Osteoblast (primary cell): ENCODE measurements around the gene RIBC2. TPM values are rescaled to one million over a fixed set of nuclear protein-coding genes. Genes with fewer than 3 reads are reported as not detected.

Experiments used
- DNase-seq: peaks from one replicate; pipeline ENCODE4 v3.0.0; 2011; ENCODE audit warnings: low spot score, mixed read lengths; ENCODE audit not compliant: insufficient read length; ENCODE audit errors: missing footprints
- H2AFZ ChIP-seq: 2 replicates; pipeline ENCODE4 v1.6.0; 2011; ENCODE audit warnings: mild to moderate bottlenecking, low read length
- H3K27ac ChIP-seq: 2 replicates; pipeline ENCODE4 v1.5.1; 2011; ENCODE audit warnings: mild to moderate bottlenecking, low read depth, low read length, moderate library complexity
- H3K27me3 ChIP-seq: 2 replicates; pipeline ENCODE4 v1.6.0; 2012; ENCODE audit warnings: mild to moderate bottlenecking, control low read depth, inconsistent platforms, low read length, moderate library complexity; ENCODE audit not compliant: insufficient read depth
- H3K36me3 ChIP-seq: 2 replicates; pipeline ENCODE4 v1.5.1; 2011; ENCODE audit warnings: mild to moderate bottlenecking, low read length, control low read depth, moderate library complexity; ENCODE audit not compliant: insufficient read depth
- H3K4me1 ChIP-seq: 2 replicates; pipeline ENCODE4 v1.5.1; 2011; ENCODE audit warnings: mild to moderate bottlenecking, low read length, control low read depth, moderate library complexity; ENCODE audit not compliant: insufficient read depth
- H3K4me2 ChIP-seq: 2 replicates; pipeline ENCODE4 v1.6.0; 2011; ENCODE audit warnings: mild to moderate bottlenecking, low read length; ENCODE audit not compliant: insufficient read depth
- H3K4me3 ChIP-seq: fragments of 200-600 bp; sonication (generic); 3 replicates; pipeline ENCODE4 v1.5.1; 2012; ENCODE audit warnings: mild to moderate bottlenecking, low read length, inconsistent platforms; ENCODE audit not compliant: insufficient read depth
- H3K79me2 ChIP-seq: 2 replicates; pipeline ENCODE4 v1.6.0; 2012; ENCODE audit warnings: mild to moderate bottlenecking, low read length, control low read depth, inconsistent platforms; ENCODE audit not compliant: insufficient read depth
- H3K9me3 ChIP-seq: 2 replicates; pipeline ENCODE4 v1.5.1; 2011; ENCODE audit warnings: low read depth, low read length, control low read depth
- H4K20me1 ChIP-seq: 2 replicates; pipeline ENCODE4 v1.6.0; 2012; ENCODE audit warnings: mild to moderate bottlenecking, low read length, control low read depth; ENCODE audit not compliant: insufficient read depth
- total RNA-seq: library from RNA; depleted of rRNA; stranded (reverse); fragments of >200 nt; gene quantifications from 2 replicates; pipeline ENCODE4 v1.2.3, GENCODE V29; 2012
- TF ChIP-seq, protein P1 (sequence below): IDR thresholded peaks from 2 replicates; pipeline ENCODE4 v1.5.1; 2011; ENCODE audit warnings: mild to moderate bottlenecking, low read depth, low read length, moderate library complexity; ENCODE audit errors: extremely low read depth

Gene RIBC2
- total RNA-seq, 1 donor = not detected

DNA sequence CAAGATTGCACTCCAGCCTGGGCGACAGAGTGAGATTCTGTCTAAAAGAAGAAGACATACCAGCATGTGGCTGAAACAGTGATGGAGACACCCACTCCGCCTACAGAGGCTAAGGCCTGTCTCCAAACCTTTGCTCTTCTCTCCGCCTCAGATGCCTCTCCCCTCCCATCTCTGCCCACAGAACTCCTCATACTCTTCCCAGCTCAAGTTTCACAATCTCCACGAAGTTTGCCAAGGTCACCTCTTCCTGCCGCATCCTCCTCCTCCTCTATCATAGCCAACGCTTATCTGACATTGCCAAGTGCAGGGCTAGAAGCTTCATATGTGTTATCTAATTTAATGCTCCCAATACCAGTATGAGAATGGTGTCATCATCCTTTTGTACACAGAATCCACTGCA, 63.3 kb downstream of the RIBC2 start:
- no peaks in the 10 kb centered on the region for H3K9me3 ChIP-seq
- TF ChIP-seq, protein P1, sequence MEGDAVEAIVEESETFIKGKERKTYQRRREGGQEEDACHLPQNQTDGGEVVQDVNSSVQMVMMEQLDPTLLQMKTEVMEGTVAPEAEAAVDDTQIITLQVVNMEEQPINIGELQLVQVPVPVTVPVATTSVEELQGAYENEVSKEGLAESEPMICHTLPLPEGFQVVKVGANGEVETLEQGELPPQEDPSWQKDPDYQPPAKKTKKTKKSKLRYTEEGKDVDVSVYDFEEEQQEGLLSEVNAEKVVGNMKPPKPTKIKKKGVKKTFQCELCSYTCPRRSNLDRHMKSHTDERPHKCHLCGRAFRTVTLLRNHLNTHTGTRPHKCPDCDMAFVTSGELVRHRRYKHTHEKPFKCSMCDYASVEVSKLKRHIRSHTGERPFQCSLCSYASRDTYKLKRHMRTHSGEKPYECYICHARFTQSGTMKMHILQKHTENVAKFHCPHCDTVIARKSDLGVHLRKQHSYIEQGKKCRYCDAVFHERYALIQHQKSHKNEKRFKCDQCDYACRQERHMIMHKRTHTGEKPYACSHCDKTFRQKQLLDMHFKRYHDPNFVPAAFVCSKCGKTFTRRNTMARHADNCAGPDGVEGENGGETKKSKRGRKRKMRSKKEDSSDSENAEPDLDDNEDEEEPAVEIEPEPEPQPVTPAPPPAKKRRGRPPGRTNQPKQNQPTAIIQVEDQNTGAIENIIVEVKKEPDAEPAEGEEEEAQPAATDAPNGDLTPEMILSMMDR = no peak
- H3K4me2 ChIP-seq = no peak overlapping the region
- no peak overlapping the region for H3K4me3 ChIP-seq
- H4K20me1 ChIP-seq = no peaks in the 10 kb centered on the region
- H2AFZ ChIP-seq = no peak overlapping the region
- H3K36me3 ChIP-seq = no peaks in the 10 kb centered on the region
- no peaks in the 10 kb centered on the region for H3K79me2 ChIP-seq
- peaks cover 23% of the 10 kb centered on the region for H3K4me1 ChIP-seq
- H3K27ac ChIP-seq = no peak overlapping the region
- H3K27me3 ChIP-seq = no peaks in the 10 kb centered on the region
- DNase-seq = peak; percentile 56

DNA sequence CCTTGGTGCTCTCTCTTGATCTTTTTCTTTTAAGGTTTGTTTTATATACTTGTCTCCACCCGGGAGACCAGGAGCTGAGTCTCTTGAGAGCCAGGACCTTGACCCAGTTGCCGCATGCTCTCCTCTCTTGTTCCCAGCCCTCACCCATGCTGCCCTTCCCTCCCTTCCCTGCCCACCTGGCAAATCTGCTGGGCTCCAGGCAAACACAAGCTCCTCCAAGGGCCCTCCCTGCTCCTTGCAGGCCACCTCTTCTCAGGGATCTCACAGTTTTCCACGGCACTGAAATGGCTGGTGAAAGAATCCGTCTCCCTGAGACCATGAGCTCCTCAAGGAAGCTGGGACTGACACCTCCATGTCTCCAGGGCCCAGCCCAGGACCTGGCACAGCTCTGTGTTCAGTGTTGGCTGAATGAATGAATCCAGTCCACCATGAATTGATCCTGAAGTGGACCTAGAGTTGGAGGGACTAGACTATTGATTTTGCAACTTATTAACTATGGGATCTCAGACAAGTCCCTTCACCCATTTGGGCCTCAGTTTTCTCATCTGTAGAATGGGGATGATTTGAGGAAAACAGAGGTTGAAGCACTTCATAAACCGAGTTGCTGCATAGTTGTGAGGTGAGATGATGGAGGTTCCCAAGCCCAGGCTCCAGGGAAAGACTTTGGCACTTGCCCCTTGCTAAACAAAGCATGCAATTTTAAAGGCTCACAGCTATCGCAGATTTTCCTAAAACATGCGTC, 64.0 kb downstream of the RIBC2 start:
- TF ChIP-seq, protein P1 = no peak
- H3K36me3 ChIP-seq = no peaks in the 10 kb centered on the region
- H3K4me1 ChIP-seq = peaks cover 23% of the 10 kb centered on the region
- peak overlapping the region; percentile 37 for H3K27ac ChIP-seq
- H3K4me2 ChIP-seq = no peak overlapping the region
- no peak for DNase-seq
- no peak overlapping the region for H2AFZ ChIP-seq
- no peak overlapping the region for H3K4me3 ChIP-seq
- no peaks in the 10 kb centered on the region for H3K79me2 ChIP-seq
- H4K20me1 ChIP-seq = no peaks in the 10 kb centered on the region
- H3K27me3 ChIP-seq = no peaks in the 10 kb centered on the region
- H3K9me3 ChIP-seq = no peaks in the 10 kb centered on the region

DNA sequence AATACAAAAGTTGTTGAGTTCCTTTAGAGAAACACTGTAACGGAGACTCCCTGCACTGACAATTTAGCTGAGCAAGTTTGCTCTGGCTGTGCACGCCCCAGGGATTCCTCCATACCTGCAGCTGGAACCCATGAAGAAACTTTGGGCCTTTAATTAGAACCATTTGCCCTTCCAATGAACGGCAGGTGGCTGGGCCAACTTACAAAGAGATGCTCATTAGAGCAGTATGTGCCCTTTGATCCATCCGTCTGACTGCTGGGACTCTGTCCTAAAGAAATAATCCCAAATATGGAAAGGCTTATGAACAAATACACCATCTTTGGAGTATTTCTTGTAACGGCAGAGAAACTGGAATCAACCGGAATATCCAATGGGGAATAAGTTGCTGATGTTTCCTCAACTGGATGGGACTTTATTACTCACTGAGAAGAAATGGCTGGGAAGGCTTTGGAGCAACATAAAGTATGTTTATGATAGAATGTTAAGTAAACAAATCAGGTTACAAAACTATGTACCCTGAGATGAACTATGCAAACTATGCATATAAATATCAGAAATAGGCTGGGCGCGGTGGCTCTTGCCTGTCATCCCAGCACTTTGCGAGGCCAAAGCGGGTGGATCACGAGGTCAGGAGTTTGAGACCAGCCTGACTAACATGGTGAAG, 64.7 kb downstream of the RIBC2 start:
- H4K20me1 ChIP-seq = no peaks in the 10 kb centered on the region
- peak overlapping the region; percentile 39 for H3K27ac ChIP-seq
- H3K36me3 ChIP-seq = no peaks in the 10 kb centered on the region

DNA sequence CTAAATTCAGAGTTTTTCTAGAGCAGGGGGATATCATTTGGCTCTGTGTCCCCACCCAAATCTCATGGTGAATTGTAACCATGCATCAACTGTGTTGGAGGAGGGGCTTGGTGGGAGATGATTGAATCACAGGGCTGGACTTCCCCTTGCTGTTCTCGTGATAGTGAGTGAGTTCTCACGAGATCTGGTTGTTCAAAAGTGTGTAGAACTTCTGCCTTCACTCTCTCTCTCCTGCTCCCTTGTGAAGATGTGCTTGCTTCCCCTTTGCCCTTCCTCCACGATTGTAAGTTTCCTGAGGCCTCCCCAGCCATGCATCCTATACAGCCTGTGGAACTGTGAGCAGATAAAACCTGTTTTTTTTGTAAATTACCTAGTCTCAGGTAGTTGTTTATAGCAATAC, 67.2 kb downstream of the RIBC2 start:
- Histone ChIP-seq H3K27ac (no peak overlapping the region), H4K20me1 (no peaks in the 10 kb centered on the region), H3K4me1 (peaks cover 20% of the 10 kb centered on the region), H3K9me3 (no peaks in the 10 kb centered on the region), H2AFZ (no peak overlapping the region), H3K27me3 (no peaks in the 10 kb centered on the region), H3K36me3 (no peaks in the 10 kb centered on the region), H3K79me2 (no peaks in the 10 kb centered on the region), H3K4me3 (no peak overlapping the region), H3K4me2 (no peak overlapping the region)
- TF ChIP-seq, protein P1 = no peak
- DNase-seq = no peak

More for the DNA sequence above, 64.7 kb downstream of the RIBC2 start:
- Histone ChIP-seq H3K4me3 (no peak overlapping the region), H3K9me3 (no peaks in the 10 kb centered on the region), H3K79me2 (no peaks in the 10 kb centered on the region), H2AFZ (no peak overlapping the region), H3K4me2 (no peak overlapping the region), H3K27me3 (no peaks in the 10 kb centered on the region), H3K4me1 (peaks cover 23% of the 10 kb centered on the region)
- TF ChIP-seq, protein P1 = no peak
- DNase-seq = peak; percentile 95
